IMR-90 (cell line): ENCODE data around the gene HACL1. TPM values are rescaled to one million over a fixed set of nuclear protein-coding genes. Genes with fewer than 3 reads are reported as not detected.
"Not testable (repeated sequence)": the region's sequence is repeated elsewhere in the genome, so short reads cannot be mapped to it uniquely, and the experiment has no call there.

Experiments used
- ATAC-seq: fragments of 200-7000 bp; cut with Tn5 transposase; 2 replicates; pipeline ENCODE4 v1.9.1; 2020; ENCODE audit warnings: low read depth, mild to moderate bottlenecking, moderate library complexity
- BruUV-seq: library from RNA; stranded (reverse); fragments of 400-500 nt; replicated peaks from 2 replicates; lab custom pipeline; 2021; lab: Mats Ljungman, UMichigan
- CTCF ChIA-PET: fragments of 300-600 bp; formaldehyde crosslinking; extraction: SDS; loops from one replicate; lab custom pipeline; 2021; ENCODE audit warnings: antibody characterized with exemption; lab: Yijun Ruan, JAX
- POLR2A ChIA-PET: fragments of 300-600 bp; sonication (Branson Sonifier 250); formaldehyde crosslinking; loops from one replicate; lab custom pipeline; 2022; ENCODE audit warnings: antibody characterized with exemption; ENCODE audit not compliant: unreplicated experiment; lab: Charles Lee
- DNase-seq: peaks from one replicate; pipeline ENCODE4 v3.0.0; 2013
- H2AFZ ChIP-seq: replicated peaks from 2 replicates; pipeline ENCODE3; 2013; ENCODE audit warnings: low read length, mild to moderate bottlenecking; ENCODE audit not compliant: poor library complexity
- H2AK5ac ChIP-seq: 2 replicates; pipeline ENCODE4 v1.6.1; 2013; ENCODE audit warnings: low read depth, low read length, inconsistent platforms
- H2AK9ac ChIP-seq: replicated peaks from 2 replicates; pipeline ENCODE3; 2013; ENCODE audit warnings: mild to moderate bottlenecking, low read depth, low read length, moderate library complexity; ENCODE audit not compliant: poor library complexity
- H2BK120ac ChIP-seq: 2 replicates; pipeline ENCODE4 v1.6.1; 2013; ENCODE audit warnings: low read depth, low read length, inconsistent platforms
- H2BK15ac ChIP-seq: 3 replicates; pipeline ENCODE4 v1.6.1; 2013; ENCODE audit warnings: low read depth, low read length, inconsistent platforms
- H2BK20ac ChIP-seq: 2 replicates; pipeline ENCODE4 v1.6.1; 2013; ENCODE audit warnings: low read depth, mild to moderate bottlenecking, inconsistent platforms, low read length, moderate library complexity
- H2BK5ac ChIP-seq: 2 replicates; pipeline ENCODE4 v1.6.1; 2013; ENCODE audit warnings: mild to moderate bottlenecking, low read depth, low read length, inconsistent platforms; ENCODE audit not compliant: poor library complexity, severe bottlenecking
- H3K14ac ChIP-seq: replicated peaks from 2 replicates; pipeline ENCODE4 v1.6.1; 2013; ENCODE audit warnings: low read depth, low read length, inconsistent platforms
- H3K18ac ChIP-seq: 2 replicates; pipeline ENCODE4 v1.6.1; 2013; ENCODE audit warnings: low read depth, low read length, control low read depth
- H3K23ac ChIP-seq: 2 replicates; pipeline ENCODE4 v1.6.1; 2013; ENCODE audit warnings: low read depth, low read length, inconsistent platforms
- H3K27ac ChIP-seq: 2 replicates; pipeline ENCODE4 v1.5.1; 2013; ENCODE audit warnings: mild to moderate bottlenecking, control low read depth, low read length; ENCODE audit not compliant: insufficient read depth
- H3K27me3 ChIP-seq: 2 replicates; pipeline ENCODE4 v1.6.1; 2013; ENCODE audit warnings: low read length; ENCODE audit not compliant: control insufficient read depth, insufficient read depth
- H3K36me3 ChIP-seq: 2 replicates; pipeline ENCODE4 v1.6.1; 2013; ENCODE audit warnings: low read length, mixed read lengths; ENCODE audit not compliant: control insufficient read depth, insufficient read depth
- H3K4ac ChIP-seq: 2 replicates; pipeline ENCODE4 v1.6.1; 2013; ENCODE audit warnings: low read depth, low read length, inconsistent platforms
- H3K4me1 ChIP-seq: 2 replicates; pipeline ENCODE4 v1.6.1; 2013; ENCODE audit warnings: low read length, mixed read lengths; ENCODE audit not compliant: control insufficient read depth, insufficient read depth
- H3K4me2 ChIP-seq: 2 replicates; pipeline ENCODE4 v1.6.1; 2013; ENCODE audit warnings: low read depth, mild to moderate bottlenecking, control low read depth, low read length, moderate library complexity
- H3K4me3 ChIP-seq: 2 replicates; pipeline ENCODE4 v1.5.1; 2013; ENCODE audit warnings: low read depth, mild to moderate bottlenecking, control low read depth, low read length, moderate library complexity; ENCODE audit not compliant: insufficient read depth
- H3K56ac ChIP-seq: 2 replicates; pipeline ENCODE4 v1.6.1; 2013; ENCODE audit warnings: low read length, inconsistent platforms; ENCODE audit not compliant: insufficient read depth; ENCODE audit errors: extremely low read depth
- H3K79me1 ChIP-seq, 2 experiments: 2 replicates each; pipeline ENCODE4 v1.6.1; 2013; ENCODE audit warnings: low read length in 2 of 2, inconsistent platforms in 1 of 2, low read depth in 1 of 2
- H3K9ac ChIP-seq: 2 replicates; pipeline ENCODE4 v1.6.1; 2013; ENCODE audit warnings: low read depth, low read length, control low read depth
- H3K9me1 ChIP-seq: 2 replicates; pipeline ENCODE4 v1.6.1; 2013; ENCODE audit warnings: low read length, inconsistent platforms; ENCODE audit not compliant: insufficient read depth
- H3K9me3 ChIP-seq: 2 replicates; pipeline ENCODE4 v1.6.1; 2013; ENCODE audit warnings: low read length; ENCODE audit not compliant: control insufficient read depth, insufficient read depth
- H4K20me1 ChIP-seq: 2 replicates; pipeline ENCODE4 v1.6.1; 2013; ENCODE audit warnings: low read length, inconsistent platforms; ENCODE audit not compliant: insufficient read depth
- H4K5ac ChIP-seq: 2 replicates; pipeline ENCODE4 v1.6.1; 2013; ENCODE audit warnings: mild to moderate bottlenecking, low read depth, low read length, control low read depth
- H4K8ac ChIP-seq, 2 experiments: 2 replicates each; pipeline ENCODE4 v1.6.1; 2013; ENCODE audit warnings: low read depth in 2 of 2, low read length in 2 of 2, control low read depth in 1 of 2, inconsistent platforms in 1 of 2
- H4K91ac ChIP-seq: 2 replicates; pipeline ENCODE4 v1.6.1; 2013; ENCODE audit warnings: low read depth, low read length, inconsistent platforms; ENCODE audit not compliant: insufficient read depth
- MAZ ChIP-seq: IDR thresholded peaks from 2 replicates; pipeline ENCODE4 v1.6.1; 2012; ENCODE audit warnings: low read depth, mild to moderate bottlenecking, low read length, improper control_type of control experiment, moderate library complexity, borderline replicate concordance
- whole genome bisulfite sequencing, 2 experiments: methylation state at CpG; one replicate each; pipeline versions ENCODE4 v1.1.5 to v1.1.7; 2013; ENCODE audit warnings: missing lambda C conversion rate in 2 of 2; ENCODE audit not compliant: insufficient read length in 1 of 2; ENCODE audit errors: extremely low coverage in 2 of 2; 5-methylcytosine and 5-hydroxymethylcytosine counted together
- dilution Hi-C: fragments of 300-500 bp; cut with HindIII; formaldehyde crosslinking; loops from one replicate; pipeline ENCODE4 v1.14.3; 2018; ENCODE audit warnings: low sequenced_read_pairs; ENCODE audit not compliant: unreplicated experiment
- in situ Hi-C: fragments of 300-500 bp; cut with MboI; formaldehyde crosslinking; loops from 3 replicates; pipeline ENCODE4 v1.14.3; 2019; ENCODE audit warnings: low sequenced_read_pairs, inconsistent platforms, mixed read lengths
- intact Hi-C: fragments of 100-400 bp; cut with micrococcal nuclease; formaldehyde crosslinking; loops from 2 replicates; pipeline ENCODE4 v1.10.0; 2022
- polyA plus RNA-seq, 3 experiments: library from polyadenylated mRNA; depleted of rRNA; stranded (reverse); fragments of >200 nt; gene quantifications; 2 replicates each; pipeline ENCODE4 v1.2.3, GENCODE V29; 2012; ENCODE audit warnings: low replicate concordance in 1 of 3
- total RNA-seq: library from RNA; depleted of rRNA; stranded (reverse); fragments of >200 nt; gene quantifications from 2 replicates; pipeline ENCODE4 v1.2.3, GENCODE V29; 2012

The HACL1 gene
- total and polyA plus RNA-seq, 2 of the 4 experiments (the other 2 are of a cell fraction): 9.9 to 28.1 TPM

GRCh38 chr3:15623535-15624440 lies 22.4 kb upstream of the HACL1 start (continued):
- TF ChIP-seq MAZ: no peak

- H3K9me3 ChIP-seq, H2BK120ac ChIP-seq, H2BK15ac ChIP-seq, H2BK5ac ChIP-seq, dilution Hi-C loops, H3K79me1 ChIP-seq, H3K23ac ChIP-seq, H4K20me1 ChIP-seq, ATAC-seq, H2AK9ac ChIP-seq, H3K4me2 ChIP-seq, H3K14ac ChIP-seq, H3K18ac ChIP-seq, H3K4me1 ChIP-seq, H3K27ac ChIP-seq, H3K56ac ChIP-seq, H4K5ac ChIP-seq, DNase-seq, H3K4ac ChIP-seq, H2BK20ac ChIP-seq, in situ Hi-C loops, H3K36me3 ChIP-seq, H3K4me3 ChIP-seq, H4K91ac ChIP-seq, POLR2A ChIA-PET, H3K27me3 ChIP-seq, H4K8ac ChIP-seq, H2AFZ ChIP-seq, H2AK5ac ChIP-seq, H3K9me1 ChIP-seq, H3K9ac ChIP-seq, BruUV-seq, intact Hi-C loops, CTCF ChIA-PET: not testable (repeated sequence)
- 61% methylated on average over 2 of the region's 8 CpGs; no CpG with 5 or more reads in 1 of the 2 experiments for WGBS, 2 experiments
Observed at GRCh38 chr3:15619659-15620464, 18.5 kb upstream of the HACL1 start.
